Keratinocyte (primary cell): ENCODE measurements around the gene TTLL6.
"Not testable (repeated sequence)": the region's sequence is repeated elsewhere in the genome, so short reads cannot be mapped to it uniquely, and the experiment has no call there.

Experiments
- EZH2 ChIP-seq: IDR thresholded peaks from one replicate; pipeline ENCODE4 v1.6.1; 2012; ENCODE audit warnings: inconsistent platforms, mild to moderate bottlenecking, low read length, moderate library complexity
- TF ChIP-seq, protein P1 (sequence below), 3 experiments: IDR thresholded peaks in 1 of 3; conservative IDR thresholded peaks in 1 of 3; optimal IDR thresholded peaks in 1 of 3; 2 replicates in 2 of 3; 3 replicates in 1 of 3; pipeline versions ENCODE3 to v1.5.1; 2011; ENCODE audit warnings: low read length in 3 of 3, mild to moderate bottlenecking in 3 of 3, moderate library complexity in 2 of 3, control low read depth in 1 of 3, inconsistent platforms in 1 of 3; ENCODE audit not compliant: insufficient read depth in 2 of 3; ENCODE audit errors: extremely low read depth in 1 of 3

GRCh38 chr17:48837458-48837857 is 20.4 kb upstream of the TTLL6 start:
- TF ChIP-seq, protein P1, sequence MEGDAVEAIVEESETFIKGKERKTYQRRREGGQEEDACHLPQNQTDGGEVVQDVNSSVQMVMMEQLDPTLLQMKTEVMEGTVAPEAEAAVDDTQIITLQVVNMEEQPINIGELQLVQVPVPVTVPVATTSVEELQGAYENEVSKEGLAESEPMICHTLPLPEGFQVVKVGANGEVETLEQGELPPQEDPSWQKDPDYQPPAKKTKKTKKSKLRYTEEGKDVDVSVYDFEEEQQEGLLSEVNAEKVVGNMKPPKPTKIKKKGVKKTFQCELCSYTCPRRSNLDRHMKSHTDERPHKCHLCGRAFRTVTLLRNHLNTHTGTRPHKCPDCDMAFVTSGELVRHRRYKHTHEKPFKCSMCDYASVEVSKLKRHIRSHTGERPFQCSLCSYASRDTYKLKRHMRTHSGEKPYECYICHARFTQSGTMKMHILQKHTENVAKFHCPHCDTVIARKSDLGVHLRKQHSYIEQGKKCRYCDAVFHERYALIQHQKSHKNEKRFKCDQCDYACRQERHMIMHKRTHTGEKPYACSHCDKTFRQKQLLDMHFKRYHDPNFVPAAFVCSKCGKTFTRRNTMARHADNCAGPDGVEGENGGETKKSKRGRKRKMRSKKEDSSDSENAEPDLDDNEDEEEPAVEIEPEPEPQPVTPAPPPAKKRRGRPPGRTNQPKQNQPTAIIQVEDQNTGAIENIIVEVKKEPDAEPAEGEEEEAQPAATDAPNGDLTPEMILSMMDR (optimal IDR thresholded peaks at IDR 0.05 in 1 of 3, IDR thresholded peaks at IDR 0.05 in 1 of 3, conservative IDR thresholded peaks at IDR 0.05 in 1 of 3; ENCODE audit: extremely low read depth in 1 of 3, insufficient read depth in 2 of 3, low read length in 3 of 3), result not testable (repeated sequence)
- TF ChIP-seq EZH2, result not testable (repeated sequence)
